CD14-positive monocyte (primary cell): ENCODE results near the gene MAGI3. TPM values are rescaled to one million over a fixed set of nuclear protein-coding genes. Genes with fewer than 3 reads are reported as not detected.
A peak's percentile ranks its signal among the peaks of the same experiment; 100 is the strongest.

Experiments used
- DNase-seq, 3 donors: peaks; one replicate each; pipeline ENCODE4 v3.0.0-alpha.2; 2011 to 2022
- H2AFZ ChIP-seq: 2 replicates; pipeline ENCODE4 v1.6.0; 2012; ENCODE audit warnings: mild to moderate bottlenecking, low read depth, low read length, inconsistent platforms; ENCODE audit not compliant: insufficient read depth, poor library complexity, severe bottlenecking
- H3K27ac ChIP-seq, 2 donors: 1 replicate in 1 of 2; 2 replicates in 1 of 2; pipeline ENCODE4 v1.5.1; 2012 to 2013; ENCODE audit warnings: low read length in 2 of 2, control low read depth in 1 of 2, inconsistent platforms in 1 of 2, low read depth in 1 of 2, mild to moderate bottlenecking in 1 of 2
- H3K27me3 ChIP-seq, 2 donors: one replicate each; pipeline versions ENCODE4 v1.6.0 to v1.6.1; 2011 to 2013; ENCODE audit warnings: low read length in 2 of 2; ENCODE audit not compliant: control insufficient read depth in 2 of 2, insufficient read depth in 2 of 2
- H3K36me3 ChIP-seq, 2 donors: replicated peaks in 1 of 2; 1 replicate in 1 of 2; 2 replicates in 1 of 2; pipeline versions ENCODE4 v1.5.1 to v1.6.1; 2012 to 2013; ENCODE audit warnings: low read length in 2 of 2, control low read depth in 1 of 2, inconsistent platforms in 1 of 2, mild to moderate bottlenecking in 1 of 2; ENCODE audit not compliant: insufficient read depth in 2 of 2, control insufficient read depth in 1 of 2
- H3K4me1 ChIP-seq, 2 donors: 1 replicate in 1 of 2; 2 replicates in 1 of 2; pipeline versions ENCODE4 v1.5.1 to v1.6.1; 2012 to 2013; ENCODE audit warnings: low read length in 2 of 2, control low read depth in 1 of 2, inconsistent platforms in 1 of 2, mild to moderate bottlenecking in 1 of 2, moderate library complexity in 1 of 2; ENCODE audit not compliant: insufficient read depth in 2 of 2, control insufficient read depth in 1 of 2
- H3K4me2 ChIP-seq: replicated peaks from 2 replicates; pipeline ENCODE3; 2012; ENCODE audit warnings: low read length, moderate library complexity, mild to moderate bottlenecking; ENCODE audit not compliant: poor library complexity, severe bottlenecking; ENCODE audit errors: extremely low read depth
- H3K4me3 ChIP-seq, 3 experiments: fragments of 200-600 bp in 1 of 3; sonication (generic) in 1 of 3; replicated peaks in 1 of 3; 1 replicate in 2 of 3; 2 replicates in 1 of 3; pipeline ENCODE4 v1.5.1; 2011 to 2013; ENCODE audit warnings: low read length in 3 of 3, mild to moderate bottlenecking in 3 of 3, control low read depth in 2 of 3, low read depth in 2 of 3, inconsistent platforms in 1 of 3, moderate library complexity in 1 of 3
- H3K79me2 ChIP-seq: 2 replicates; pipeline ENCODE4 v1.6.0; 2012; ENCODE audit warnings: mild to moderate bottlenecking, control low read depth, inconsistent platforms, low read length, moderate library complexity; ENCODE audit not compliant: insufficient read depth
- H3K9ac ChIP-seq: 2 replicates; pipeline ENCODE4 v1.6.0; 2017; ENCODE audit warnings: low read length, mild to moderate bottlenecking; ENCODE audit not compliant: insufficient read depth, poor library complexity, severe bottlenecking
- H3K9me3 ChIP-seq, 2 donors: replicated peaks in 1 of 2; 1 replicate in 1 of 2; 2 replicates in 1 of 2; pipeline versions ENCODE4 v1.5.1 to v1.6.1; 2012 to 2013; ENCODE audit warnings: low read length in 2 of 2, control low read depth in 1 of 2; ENCODE audit not compliant: control insufficient read depth in 1 of 2, insufficient read depth in 1 of 2
- H4K20me1 ChIP-seq: 2 replicates; pipeline ENCODE4 v1.6.0; 2012; ENCODE audit warnings: mild to moderate bottlenecking, low read length, control low read depth, moderate library complexity; ENCODE audit not compliant: insufficient read depth
- H3K27ac Mint-ChIP-seq, 7 donors: one replicate each; pipeline ENCODE4 v1.8.0; 2020; ENCODE audit warnings: mild to moderate bottlenecking in 7 of 7, mixed read lengths in 7 of 7, moderate library complexity in 6 of 7, inconsistent platforms in 2 of 7
- H3K27me3 Mint-ChIP-seq, 3 donors: one replicate each; pipeline ENCODE4 v1.8.0; 2021 to 2022; ENCODE audit warnings: low read depth in 3 of 3, mild to moderate bottlenecking in 3 of 3, mixed read lengths in 3 of 3, moderate library complexity in 3 of 3, inconsistent platforms in 1 of 3
- H3K36me3 Mint-ChIP-seq, 2 donors: one replicate each; pipeline ENCODE4 v1.8.0; 2020; ENCODE audit warnings: mixed read lengths in 2 of 2, inconsistent platforms in 1 of 2, mild to moderate bottlenecking in 1 of 2
- H3K4me1 Mint-ChIP-seq: one replicate; pipeline ENCODE4 v1.8.0; 2020; ENCODE audit warnings: mild to moderate bottlenecking, mixed read lengths
- H3K4me3 Mint-ChIP-seq, 2 donors: one replicate each; pipeline ENCODE4 v1.8.0; 2020; ENCODE audit warnings: mild to moderate bottlenecking in 2 of 2, mixed read lengths in 2 of 2, moderate library complexity in 1 of 2
- H3K9me3 Mint-ChIP-seq, 7 donors: one replicate each; pipeline ENCODE4 v1.8.0; 2020 to 2022; ENCODE audit warnings: mixed read lengths in 7 of 7, mild to moderate bottlenecking in 6 of 7, moderate library complexity in 6 of 7, inconsistent platforms in 2 of 7
- WGBS: methylation state at CpG from one replicate; pipeline ENCODE4 v1.1.5; 2013; ENCODE audit warnings: missing lambda C conversion rate; ENCODE audit not compliant: insufficient coverage; 5-methylcytosine and 5-hydroxymethylcytosine counted together
- intact Hi-C, 2 donors: fragments of 100-400 bp; cut with micrococcal nuclease; formaldehyde crosslinking; loops; one replicate each; pipeline versions ENCODE4 v1.15.0 to v1.15.1; 2023
- polyA plus RNA-seq, 3 donors: library from polyadenylated mRNA; depleted of rRNA in 1 of 3; unstranded in 2 of 3; stranded (reverse) in 1 of 3; fragments of 300-500 nt in 2 of 3; fragments of >200 nt in 1 of 3; fragmentation: Illumina TruSeq in 2 of 3; gene quantifications; 1 replicate in 2 of 3; 2 replicates in 1 of 3; pipeline ENCODE4 v1.2.3, GENCODE V29; 2012 to 2021
- TF ChIP-seq, protein P1 (sequence below): fragments of 200-600 bp; IDR thresholded peaks from one replicate; pipeline ENCODE4 v1.8.0; 2022; ENCODE audit warnings: antibody characterized with exemption, mild to moderate bottlenecking

Gene MAGI3
- polyA plus RNA-seq, 3 donors = 0.36 to 0.58 (median 0.43) TPM

DNA sequence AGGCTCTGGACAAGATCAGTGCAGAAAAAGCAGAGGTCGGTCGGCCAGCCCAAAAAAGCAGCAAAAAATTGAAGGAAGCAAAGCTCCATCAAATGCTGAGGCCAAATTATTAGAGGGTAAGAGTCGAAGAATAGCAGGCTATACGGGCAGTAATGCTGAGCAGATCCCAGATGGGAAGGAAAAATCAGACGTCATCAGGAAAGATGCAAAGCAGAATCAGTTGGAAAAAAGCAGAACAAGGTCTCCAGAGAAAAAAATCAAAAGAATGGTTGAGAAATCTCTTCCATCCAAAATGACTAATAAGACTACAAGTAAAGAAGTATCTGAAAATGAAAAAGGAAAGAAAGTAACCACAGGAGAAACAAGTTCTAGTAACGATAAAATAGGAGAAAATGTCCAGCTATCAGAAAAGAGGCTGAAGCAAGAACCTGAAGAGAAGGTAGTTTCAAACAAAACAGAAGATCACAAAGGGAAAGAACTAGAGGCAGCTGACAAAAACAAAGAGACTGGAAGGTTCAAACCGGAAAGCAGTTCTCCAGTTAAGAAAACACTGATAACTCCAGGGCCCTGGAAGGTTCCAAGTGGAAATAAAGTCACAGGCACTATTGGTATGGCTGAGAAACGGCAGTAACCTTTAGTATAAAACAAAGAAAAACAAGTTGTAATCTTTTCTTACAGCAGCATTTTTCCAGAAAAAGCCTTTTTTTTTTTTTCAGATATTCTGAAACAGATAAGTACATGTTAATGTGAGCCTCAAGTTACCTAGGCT is 293.3 kb downstream of the MAGI3 start:
- peak overlapping the region in 1 of 2 donors; percentile 81 for H3K4me3 Mint-ChIP-seq
- 47% methylated on average over 4 of the region's 8 CpGs for WGBS
- Histone ChIP-seq H2AFZ (no peak overlapping the region), H4K20me1 (no peaks in the 10 kb centered on the region), H3K9me3 (no peaks in the 10 kb centered on the region), H3K27me3 (no peaks in the 10 kb centered on the region), H3K4me1 (peaks cover 12 to 13% of the 10 kb centered on the region in 2 donors), H3K27ac (no peak overlapping the region), H3K36me3 (no peaks in the 10 kb centered on the region), H3K79me2 (no peaks in the 10 kb centered on the region), H3K4me3 (peak overlapping the region in 1 of 3 experiments; percentile 6), H3K4me2 (peak overlapping the region; percentile 20), H3K9ac (peak overlapping the region; percentile 5)
- TF ChIP-seq, protein P1, sequence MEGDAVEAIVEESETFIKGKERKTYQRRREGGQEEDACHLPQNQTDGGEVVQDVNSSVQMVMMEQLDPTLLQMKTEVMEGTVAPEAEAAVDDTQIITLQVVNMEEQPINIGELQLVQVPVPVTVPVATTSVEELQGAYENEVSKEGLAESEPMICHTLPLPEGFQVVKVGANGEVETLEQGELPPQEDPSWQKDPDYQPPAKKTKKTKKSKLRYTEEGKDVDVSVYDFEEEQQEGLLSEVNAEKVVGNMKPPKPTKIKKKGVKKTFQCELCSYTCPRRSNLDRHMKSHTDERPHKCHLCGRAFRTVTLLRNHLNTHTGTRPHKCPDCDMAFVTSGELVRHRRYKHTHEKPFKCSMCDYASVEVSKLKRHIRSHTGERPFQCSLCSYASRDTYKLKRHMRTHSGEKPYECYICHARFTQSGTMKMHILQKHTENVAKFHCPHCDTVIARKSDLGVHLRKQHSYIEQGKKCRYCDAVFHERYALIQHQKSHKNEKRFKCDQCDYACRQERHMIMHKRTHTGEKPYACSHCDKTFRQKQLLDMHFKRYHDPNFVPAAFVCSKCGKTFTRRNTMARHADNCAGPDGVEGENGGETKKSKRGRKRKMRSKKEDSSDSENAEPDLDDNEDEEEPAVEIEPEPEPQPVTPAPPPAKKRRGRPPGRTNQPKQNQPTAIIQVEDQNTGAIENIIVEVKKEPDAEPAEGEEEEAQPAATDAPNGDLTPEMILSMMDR = no peak
- H3K27me3 Mint-ChIP-seq = peaks cover 0 to 2% (median 0%) of the 10 kb centered on the region in 3 donors
- no peaks in the 10 kb centered on the region for H3K9me3 Mint-ChIP-seq
- peak overlapping the region in 5 of 7 donors; percentile 5 to 73 (median 42) for H3K27ac Mint-ChIP-seq
- H3K4me1 Mint-ChIP-seq = peaks cover 14% of the 10 kb centered on the region
- peak in 2 of 3 donors; percentile 25 to 30 for DNase-seq
- intact Hi-C loops = loop anchor here in 1 of 2 donors (5.0 kb wide), 1 partner anchor 541 kb away; no protein-coding TSS in a partner anchor
- peaks cover 0 to 3% of the 10 kb centered on the region in 2 donors for H3K36me3 Mint-ChIP-seq

DNA sequence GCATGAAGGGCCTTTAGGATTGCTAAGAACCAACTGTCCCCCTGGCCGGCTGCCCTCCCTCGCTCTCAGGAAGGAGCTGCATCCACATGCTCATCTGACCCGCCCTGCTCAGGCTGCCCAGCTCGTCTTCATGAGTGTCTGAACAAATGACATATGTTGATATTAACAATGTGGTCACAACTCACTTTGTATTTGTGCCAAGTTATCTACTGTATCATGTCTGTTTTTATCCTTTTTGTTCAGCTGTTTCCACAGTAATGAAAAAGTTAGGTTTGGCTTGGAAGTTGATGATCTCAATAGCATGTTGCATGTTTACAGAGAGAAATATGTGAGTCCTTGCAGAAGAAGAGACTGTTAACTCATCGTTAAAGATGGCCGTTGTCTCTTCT is 293.8 kb downstream of the MAGI3 start:
- DNase-seq = no peak
- Histone ChIP-seq H3K27me3 (no peaks in the 10 kb centered on the region), H3K27ac (no peak overlapping the region), H3K79me2 (no peaks in the 10 kb centered on the region), H3K36me3 (no peaks in the 10 kb centered on the region), H4K20me1 (no peaks in the 10 kb centered on the region), H3K9me3 (no peaks in the 10 kb centered on the region), H2AFZ (no peak overlapping the region), H3K4me2 (no peak overlapping the region), H3K4me1 (peaks cover 12 to 13% of the 10 kb centered on the region in 2 donors), H3K4me3 (no peak overlapping the region), H3K9ac (peak overlapping the region; percentile 5)
- Mint-ChIP-seq H3K9me3 (no peaks in the 10 kb centered on the region), H3K36me3 (peaks cover 0 to 4% of the 10 kb centered on the region in 2 donors), H3K4me1 (peaks cover 14% of the 10 kb centered on the region), H3K27ac (peak overlapping the region in 2 of 7 donors; percentile 42 to 56), H3K4me3 (peak overlapping the region in 1 of 2 donors; percentile 42), H3K27me3 (peaks cover 0 to under 1% (median 0%) of the 10 kb centered on the region in 3 donors)
- TF ChIP-seq, protein P1 = no peak
- intact Hi-C loops = loop anchor here in 1 of 2 donors (5.0 kb wide), 1 partner anchor 542 kb away; no protein-coding TSS in a partner anchor
- WGBS = no CpG with 5 or more reads among the region's 6 CpGs
